Measurements from ENCODE around the gene KEAP1.
"Not testable (repeated sequence)": the region's sequence is repeated elsewhere in the genome, so short reads cannot be mapped to it uniquely, and the experiment has no call there.

KEAP1 gene

GRCh38 chr19:10503002-10503789, at the start of gene KEAP1:
Gene KEAP1, minus strand, starts transcription at chr19:10503356. Its CDS starts 3,323 bp downstream, at chr19:10500033.
- DNase-seq (ENCODE audit: low read depth in 2 of 2), result no peak

- no peak for DNase-seq (ENCODE audit: low read depth in 2 of 2)
Observed at GRCh38 chr19:10552510-10553053, 49.4 kb upstream of the KEAP1 start.

GRCh38 chr19:10551698-10552301, 48.6 kb upstream of the KEAP1 start:
- no peak for DNase-seq (ENCODE audit: low read depth in 2 of 2)

- DNase-seq (ENCODE audit: low read depth in 2 of 2), result not testable (repeated sequence)
Observed at GRCh38 chr19:10551006-10551405, 47.9 kb upstream of the KEAP1 start.

- no peak for DNase-seq (ENCODE audit: low read depth in 2 of 2)
Observed at GRCh38 chr19:10550336-10550735, 47.2 kb upstream of the KEAP1 start.

- DNase-seq (ENCODE audit: low read depth in 2 of 2), result no peak
Observed at GRCh38 chr19:10549733-10550132, 46.6 kb upstream of the KEAP1 start.

GRCh38 chr19:10548746-10549276, 45.7 kb upstream of the KEAP1 start:
- DNase-seq (ENCODE audit: low read depth in 2 of 2), result no peak

- DNase-seq (ENCODE audit: low read depth in 2 of 2), result no peak
Observed at GRCh38 chr19:10546817-10547216, 43.7 kb upstream of the KEAP1 start.

- DNase-seq (ENCODE audit: low read depth in 2 of 2), result no peak
Observed at GRCh38 chr19:10544753-10545251, 41.6 kb upstream of the KEAP1 start.

GRCh38 chr19:10544242-10544752, 41.1 kb upstream of the KEAP1 start:
- DNase-seq (ENCODE audit: low read depth in 2 of 2), result no peak

- DNase-seq (ENCODE audit: low read depth in 2 of 2), result peak; percentile 34 to 67
Observed at GRCh38 chr19:10543420-10544241, 40.5 kb upstream of the KEAP1 start, which contains the start of gene ATG4D. Gene ATG4D, plus strand, starts transcription at chr19:10543904. Its CDS starts 187 bp downstream, at chr19:10544091.

GRCh38 chr19:10543059-10543419, 39.9 kb upstream of the KEAP1 start:
- DNase-seq (ENCODE audit: low read depth in 2 of 2), result no peak

GRCh38 chr19:10539016-10539415, 35.9 kb upstream of the KEAP1 start:
- not testable (repeated sequence) for DNase-seq (ENCODE audit: low read depth in 2 of 2)

- no peak for DNase-seq (ENCODE audit: low read depth in 2 of 2)
Observed at GRCh38 chr19:10538204-10538983, 35.2 kb upstream of the KEAP1 start.

- DNase-seq (ENCODE audit: low read depth in 2 of 2), result no peak
Observed at GRCh38 chr19:10537668-10538067, 34.5 kb upstream of the KEAP1 start.

GRCh38 chr19:10535613-10536012, 32.5 kb upstream of the KEAP1 start:
- no peak for DNase-seq (ENCODE audit: low read depth in 2 of 2)

- no peak for DNase-seq (ENCODE audit: low read depth in 2 of 2)
Observed at GRCh38 chr19:10533646-10534386, 30.7 kb upstream of the KEAP1 start.

GRCh38 chr19:10532457-10532856, 29.3 kb upstream of the KEAP1 start:
- DNase-seq (ENCODE audit: low read depth in 2 of 2), result no peak

- DNase-seq (ENCODE audit: low read depth in 2 of 2), result not testable (repeated sequence)
Observed at GRCh38 chr19:10526887-10527286, 23.7 kb upstream of the KEAP1 start.

GRCh38 chr19:10525636-10526035, 22.5 kb upstream of the KEAP1 start:
- DNase-seq (ENCODE audit: low read depth in 2 of 2), result no peak

Measured in stimulated activated CD8-positive, alpha-beta memory T cell treated with anti-CD3 and anti-CD28 coated beads, Interleukin-7, amount 100 ng/mL, for 4 hours (primary cell).